ENCODE results near the gene CINP.

GRCh38 chr14:102373110-102373509 lies 10.4 kb upstream of the CINP start:
- TF ChIP-seq, protein P1, sequence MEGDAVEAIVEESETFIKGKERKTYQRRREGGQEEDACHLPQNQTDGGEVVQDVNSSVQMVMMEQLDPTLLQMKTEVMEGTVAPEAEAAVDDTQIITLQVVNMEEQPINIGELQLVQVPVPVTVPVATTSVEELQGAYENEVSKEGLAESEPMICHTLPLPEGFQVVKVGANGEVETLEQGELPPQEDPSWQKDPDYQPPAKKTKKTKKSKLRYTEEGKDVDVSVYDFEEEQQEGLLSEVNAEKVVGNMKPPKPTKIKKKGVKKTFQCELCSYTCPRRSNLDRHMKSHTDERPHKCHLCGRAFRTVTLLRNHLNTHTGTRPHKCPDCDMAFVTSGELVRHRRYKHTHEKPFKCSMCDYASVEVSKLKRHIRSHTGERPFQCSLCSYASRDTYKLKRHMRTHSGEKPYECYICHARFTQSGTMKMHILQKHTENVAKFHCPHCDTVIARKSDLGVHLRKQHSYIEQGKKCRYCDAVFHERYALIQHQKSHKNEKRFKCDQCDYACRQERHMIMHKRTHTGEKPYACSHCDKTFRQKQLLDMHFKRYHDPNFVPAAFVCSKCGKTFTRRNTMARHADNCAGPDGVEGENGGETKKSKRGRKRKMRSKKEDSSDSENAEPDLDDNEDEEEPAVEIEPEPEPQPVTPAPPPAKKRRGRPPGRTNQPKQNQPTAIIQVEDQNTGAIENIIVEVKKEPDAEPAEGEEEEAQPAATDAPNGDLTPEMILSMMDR (IDR thresholded peaks at IDR 0.05; ENCODE audit: low read depth, low read length, poor library complexity, severe bottlenecking) = no peak
- no peak for TF ChIP-seq EZH2phosphoT487 (IDR thresholded peaks at IDR 0.05; ENCODE audit: borderline replicate concordance, low read length)
